Measurements from ENCODE around the gene MTHFSD. TPM values are rescaled to one million over a fixed set of nuclear protein-coding genes. Genes with fewer than 3 reads are reported as not detected.

Gene MTHFSD
- total and polyA plus RNA-seq, 3 experiments from 2014 or later, result 21.9 to 25.0 (median 23.0) TPM

GRCh38 chr16:86585821-86586611 is 31.0 kb upstream of the MTHFSD start:
- Mint-ChIP-seq H3K9me3 (no peaks in the 10 kb centered on the region), H3K4me1 (no peaks in the 10 kb centered on the region), H3K27ac (peak overlapping the region in 1 of 8 donors; percentile 23), H3K4me3 (no peak overlapping the region), H3K36me3 (no peaks in the 10 kb centered on the region), H3K27me3 (peaks cover 9 to 27% of the 10 kb centered on the region in 2 donors)
- Histone ChIP-seq H3K27ac (ENCODE audit: low read depth, low read length) (no peak overlapping the region), H3K4me3 (ENCODE audit: low read length) (no peak overlapping the region), H3K27me3 (ENCODE audit: insufficient read depth, low read length, poor library complexity, severe bottlenecking) (no peaks in the 10 kb centered on the region), H3K4me1 (ENCODE audit: insufficient read depth, low read length) (no peaks in the 10 kb centered on the region), H3K9me3 (ENCODE audit: low read length) (no peaks in the 10 kb centered on the region), H3K36me3 (ENCODE audit: insufficient read depth, low read length) (no peaks in the 10 kb centered on the region)
- ChIA-PET POLR2A (no interaction called here), CTCF (no interaction called here)
- no peak for DNase-seq

DNA sequence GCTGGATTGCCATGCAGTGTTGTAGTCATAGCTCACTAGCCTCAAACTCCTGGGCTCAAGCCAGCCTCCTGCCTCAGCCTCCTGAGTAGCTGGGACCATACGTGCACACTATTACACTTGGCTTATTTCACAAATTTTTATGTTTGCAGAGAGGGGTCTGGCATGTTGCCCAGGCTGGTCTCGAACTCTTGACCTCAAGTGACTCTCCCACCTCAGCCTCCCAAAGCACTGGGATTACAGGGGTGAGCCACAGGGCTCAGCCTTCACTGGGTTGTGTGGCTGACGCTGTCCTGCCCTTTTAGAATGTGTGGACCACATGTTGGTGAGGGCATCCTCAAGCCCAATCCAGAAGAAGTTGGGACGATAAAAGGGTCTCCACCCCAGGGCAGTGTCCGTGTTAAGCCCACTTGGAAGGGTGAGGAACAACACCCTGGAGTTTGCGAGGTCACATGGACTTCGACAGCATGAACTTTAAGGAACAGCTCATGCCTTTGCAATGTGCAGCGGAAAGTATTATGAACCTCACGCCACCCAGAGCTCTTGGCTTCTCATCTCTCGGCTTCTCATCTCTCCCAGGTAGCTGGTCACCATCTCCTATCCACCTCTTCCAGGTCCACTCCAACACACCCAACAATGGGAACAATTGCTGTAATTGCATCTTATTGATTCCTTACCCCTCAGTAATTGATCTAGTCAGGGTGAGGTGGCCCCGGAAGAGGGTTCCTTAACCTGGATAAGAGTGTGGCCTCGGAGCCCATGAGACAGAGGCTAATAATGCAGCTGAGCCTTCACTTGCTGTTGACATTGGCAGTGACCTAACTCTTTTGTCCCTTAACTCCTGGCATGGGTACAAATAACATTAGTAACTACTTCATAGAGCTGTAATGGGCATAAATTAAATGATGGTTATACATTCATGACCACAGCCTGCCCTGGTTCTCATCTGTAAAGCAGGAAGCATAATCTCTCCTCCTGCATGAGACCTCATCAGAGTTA is 30.0 kb upstream of the MTHFSD start:
- no peaks in the 10 kb centered on the region for H3K27me3 ChIP-seq (ENCODE audit: insufficient read depth, low read length, poor library complexity, severe bottlenecking)
- no peak overlapping the region for H3K27ac ChIP-seq (ENCODE audit: low read depth, low read length)
- Mint-ChIP-seq H3K36me3 (no peaks in the 10 kb centered on the region), H3K9me3 (no peaks in the 10 kb centered on the region), H3K27ac (no peak overlapping the region), H3K4me1 (no peaks in the 10 kb centered on the region), H3K27me3 (peaks cover 15 to 34% of the 10 kb centered on the region in 2 donors), H3K4me3 (no peak overlapping the region)
- POLR2A ChIA-PET, result no interaction called here
- no peak for DNase-seq
- CTCF ChIA-PET, result no interaction called here
- H3K36me3 ChIP-seq (ENCODE audit: insufficient read depth, low read length), result no peaks in the 10 kb centered on the region
- no peak overlapping the region for H3K4me3 ChIP-seq (ENCODE audit: low read length)
- H3K4me1 ChIP-seq (ENCODE audit: insufficient read depth, low read length), result no peaks in the 10 kb centered on the region
- no peaks in the 10 kb centered on the region for H3K9me3 ChIP-seq (ENCODE audit: low read length)

DNA sequence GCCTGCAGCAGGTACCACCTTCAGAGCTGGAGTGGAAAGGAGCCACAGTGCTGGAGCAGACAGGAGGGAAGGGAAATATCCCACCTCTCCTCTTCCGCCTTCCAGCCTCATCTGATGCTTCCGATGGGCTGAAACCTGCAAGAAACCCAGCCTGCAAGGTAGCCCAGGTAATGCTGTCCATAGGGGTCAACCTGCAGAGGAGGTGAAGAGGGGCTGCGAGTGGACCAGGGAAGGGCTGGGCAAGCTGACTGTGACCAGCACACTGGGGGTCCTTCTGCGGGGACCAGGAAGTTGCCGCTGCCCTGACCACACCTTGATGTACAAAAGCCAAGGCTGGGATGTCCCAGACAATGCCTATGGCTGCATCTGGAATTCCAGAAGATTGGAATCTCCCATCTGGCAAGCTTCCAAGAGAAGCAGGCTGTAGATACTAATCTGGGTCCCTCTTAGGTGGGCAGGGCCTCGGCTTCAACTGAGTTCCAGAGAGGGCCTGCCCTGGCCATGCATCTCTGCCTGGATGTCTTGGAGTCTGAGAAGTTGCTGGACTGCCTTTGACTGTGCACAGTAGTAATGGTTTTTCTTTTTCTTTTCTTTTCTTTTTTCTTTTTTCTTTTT is 29.1 kb upstream of the MTHFSD start:
- CTCF ChIA-PET, result no interaction called here
- H3K36me3 Mint-ChIP-seq, result no peaks in the 10 kb centered on the region
- no peak overlapping the region for H3K27ac ChIP-seq (ENCODE audit: low read depth, low read length)
- POLR2A ChIA-PET, result no interaction called here
- no peak overlapping the region for H3K27ac Mint-ChIP-seq
- DNase-seq, result no peak
- H3K4me3 ChIP-seq (ENCODE audit: low read length), result no peak overlapping the region
- no peaks in the 10 kb centered on the region for H3K9me3 Mint-ChIP-seq
- no peaks in the 10 kb centered on the region for H3K4me1 ChIP-seq (ENCODE audit: insufficient read depth, low read length)
- H3K4me3 Mint-ChIP-seq, result no peak overlapping the region
- H3K4me1 Mint-ChIP-seq, result no peaks in the 10 kb centered on the region
- no peaks in the 10 kb centered on the region for H3K9me3 ChIP-seq (ENCODE audit: low read length)
- no peaks in the 10 kb centered on the region for H3K36me3 ChIP-seq (ENCODE audit: insufficient read depth, low read length)
- H3K27me3 Mint-ChIP-seq, result peaks cover 18 to 35% of the 10 kb centered on the region in 2 donors
- no peaks in the 10 kb centered on the region for H3K27me3 ChIP-seq (ENCODE audit: insufficient read depth, low read length, poor library complexity, severe bottlenecking)

GRCh38 chr16:86581458-86581857 is 26.4 kb upstream of the MTHFSD start:
- no peak for DNase-seq
- peaks cover 16% of the 10 kb centered on the region for H3K27me3 ChIP-seq (ENCODE audit: insufficient read depth, low read length, poor library complexity, severe bottlenecking)
- peaks cover 0 to 2% (median 0%) of the 10 kb centered on the region in 5 donors for H3K9me3 Mint-ChIP-seq
- H3K4me1 ChIP-seq (ENCODE audit: insufficient read depth, low read length), result no peaks in the 10 kb centered on the region
- H3K4me3 Mint-ChIP-seq, result no peak overlapping the region
- ChIA-PET CTCF (no interaction called here), POLR2A (no interaction called here)
- H3K27ac ChIP-seq (ENCODE audit: low read depth, low read length), result no peak overlapping the region
- no peaks in the 10 kb centered on the region for H3K36me3 Mint-ChIP-seq
- H3K4me1 Mint-ChIP-seq, result peaks cover 3 to 6% (median 4%) of the 10 kb centered on the region in 3 donors
- H3K4me3 ChIP-seq (ENCODE audit: low read length), result no peak overlapping the region
- H3K36me3 ChIP-seq (ENCODE audit: insufficient read depth, low read length), result no peaks in the 10 kb centered on the region
- H3K27me3 Mint-ChIP-seq, result peaks cover 35 to 53% of the 10 kb centered on the region in 2 donors
- H3K9me3 ChIP-seq (ENCODE audit: low read length), result no peaks in the 10 kb centered on the region
- no peak overlapping the region for H3K27ac Mint-ChIP-seq

DNA sequence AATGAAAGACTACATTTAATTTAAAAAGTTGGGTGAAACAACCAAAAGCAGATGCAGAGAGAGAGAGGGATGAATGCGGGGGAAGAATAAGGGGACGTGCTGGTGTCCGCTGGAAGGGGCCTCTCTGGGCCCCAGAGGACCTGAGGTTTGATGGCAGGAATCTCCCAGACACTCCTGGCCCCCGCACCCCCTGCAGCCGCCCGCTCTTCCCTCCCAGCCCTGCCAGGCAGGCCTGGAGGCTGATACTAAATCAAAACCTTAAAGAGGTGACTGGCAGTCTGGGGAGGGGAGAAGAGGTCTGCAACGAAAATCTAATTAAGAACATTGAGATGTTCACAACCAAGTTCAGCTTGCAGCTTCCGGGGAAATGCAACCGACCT is 25.7 kb upstream of the MTHFSD start:
- Histone ChIP-seq H3K4me1 (ENCODE audit: insufficient read depth, low read length) (no peaks in the 10 kb centered on the region), H3K27me3 (ENCODE audit: insufficient read depth, low read length, poor library complexity, severe bottlenecking) (peaks cover 16% of the 10 kb centered on the region), H3K4me3 (ENCODE audit: low read length) (no peak overlapping the region), H3K36me3 (ENCODE audit: insufficient read depth, low read length) (no peaks in the 10 kb centered on the region), H3K9me3 (ENCODE audit: low read length) (no peaks in the 10 kb centered on the region), H3K27ac (ENCODE audit: low read depth, low read length) (no peak overlapping the region)
- no peak for DNase-seq
- Mint-ChIP-seq H3K36me3 (no peaks in the 10 kb centered on the region), H3K9me3 (peaks cover 0 to 4% (median 0%) of the 10 kb centered on the region in 5 donors), H3K4me1 (peaks cover 7 to 11% (median 10%) of the 10 kb centered on the region in 3 donors), H3K27ac (no peak overlapping the region), H3K4me3 (no peak overlapping the region), H3K27me3 (peaks cover 40 to 59% of the 10 kb centered on the region in 2 donors)
- CTCF ChIA-PET, result no interaction called here
- POLR2A ChIA-PET, result no interaction called here

GRCh38 chr16:86580063-86580790 is 25.2 kb upstream of the MTHFSD start:
- Histone ChIP-seq H3K4me1 (ENCODE audit: insufficient read depth, low read length) (no peaks in the 10 kb centered on the region), H3K27ac (ENCODE audit: low read depth, low read length) (no peak overlapping the region), H3K4me3 (ENCODE audit: low read length) (no peak overlapping the region), H3K9me3 (ENCODE audit: low read length) (no peaks in the 10 kb centered on the region), H3K27me3 (ENCODE audit: insufficient read depth, low read length, poor library complexity, severe bottlenecking) (peaks cover 16% of the 10 kb centered on the region), H3K36me3 (ENCODE audit: insufficient read depth, low read length) (no peaks in the 10 kb centered on the region)
- CTCF ChIA-PET, result no interaction called here
- Mint-ChIP-seq H3K4me1 (peaks cover 7 to 13% (median 11%) of the 10 kb centered on the region in 3 donors), H3K36me3 (no peaks in the 10 kb centered on the region), H3K9me3 (peaks cover 0 to 4% (median 0%) of the 10 kb centered on the region in 5 donors), H3K4me3 (no peak overlapping the region), H3K27me3 (peaks cover 42 to 62% of the 10 kb centered on the region in 2 donors), H3K27ac (no peak overlapping the region)
- POLR2A ChIA-PET, result no interaction called here
- DNase-seq, result no peak

DNA sequence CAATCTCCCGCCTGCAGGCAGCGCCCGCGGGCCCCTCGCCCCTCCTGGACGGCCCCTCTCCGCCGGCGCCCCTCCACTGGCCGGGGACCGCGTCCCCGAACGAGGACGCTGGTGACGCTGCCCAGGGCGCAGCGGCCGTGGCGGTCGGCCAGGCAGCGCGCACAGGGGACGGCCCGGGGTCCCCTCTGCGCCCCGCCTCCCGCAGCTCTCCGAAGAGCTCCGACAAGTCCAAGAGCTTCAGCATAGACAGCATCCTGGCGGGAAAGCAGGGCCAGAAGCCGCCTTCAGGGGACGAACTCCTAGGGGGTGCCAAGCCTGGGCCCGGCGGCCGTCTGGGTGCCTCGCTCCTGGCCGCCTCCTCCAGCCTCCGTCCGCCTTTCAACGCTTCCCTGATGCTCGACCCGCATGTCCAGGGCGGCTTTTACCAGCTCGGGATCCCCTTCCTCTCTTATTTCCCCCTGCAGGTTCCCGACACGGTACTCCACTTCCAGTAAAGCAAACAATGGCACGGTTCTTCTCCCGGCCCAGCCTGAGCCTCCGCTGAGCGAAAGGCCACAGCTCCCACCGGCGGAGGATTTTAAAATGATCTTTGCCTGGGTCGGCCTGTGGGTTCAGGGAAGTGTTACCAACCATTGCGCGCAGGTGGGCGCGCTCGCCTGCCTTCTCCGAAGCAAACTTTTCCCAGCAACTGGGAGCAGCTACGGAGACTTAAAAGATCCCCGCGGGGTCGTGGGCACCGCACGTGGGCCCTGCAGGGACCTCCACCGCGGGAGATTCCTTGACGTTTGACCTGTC is 24.4 kb upstream of the MTHFSD start:
- Mint-ChIP-seq H3K4me1 (peaks cover 7 to 13% (median 11%) of the 10 kb centered on the region in 3 donors), H3K9me3 (peaks cover 0 to 4% (median 0%) of the 10 kb centered on the region in 5 donors), H3K4me3 (no peak overlapping the region), H3K36me3 (no peaks in the 10 kb centered on the region), H3K27ac (no peak overlapping the region), H3K27me3 (peaks cover 46 to 67% of the 10 kb centered on the region in 2 donors)
- CTCF ChIA-PET, result no interaction called here
- Histone ChIP-seq H3K27ac (ENCODE audit: low read depth, low read length) (no peak overlapping the region), H3K36me3 (ENCODE audit: insufficient read depth, low read length) (no peaks in the 10 kb centered on the region), H3K27me3 (ENCODE audit: insufficient read depth, low read length, poor library complexity, severe bottlenecking) (peaks cover 19% of the 10 kb centered on the region), H3K4me1 (ENCODE audit: insufficient read depth, low read length) (no peaks in the 10 kb centered on the region), H3K4me3 (ENCODE audit: low read length) (no peak overlapping the region), H3K9me3 (ENCODE audit: low read length) (no peaks in the 10 kb centered on the region)
- POLR2A ChIA-PET, result no interaction called here
- no peak for DNase-seq
